ENCODE data around the gene NCBP3. TPM values are rescaled to one million over a fixed set of nuclear protein-coding genes. Genes with fewer than 3 reads are reported as not detected.

Gene NCBP3
- total and polyA plus RNA-seq, 2 of the 8 experiments (the other 6 are each of a cell fraction or from before 2014, with no cell fraction given): 19.6 to 46.1 TPM

DNA sequence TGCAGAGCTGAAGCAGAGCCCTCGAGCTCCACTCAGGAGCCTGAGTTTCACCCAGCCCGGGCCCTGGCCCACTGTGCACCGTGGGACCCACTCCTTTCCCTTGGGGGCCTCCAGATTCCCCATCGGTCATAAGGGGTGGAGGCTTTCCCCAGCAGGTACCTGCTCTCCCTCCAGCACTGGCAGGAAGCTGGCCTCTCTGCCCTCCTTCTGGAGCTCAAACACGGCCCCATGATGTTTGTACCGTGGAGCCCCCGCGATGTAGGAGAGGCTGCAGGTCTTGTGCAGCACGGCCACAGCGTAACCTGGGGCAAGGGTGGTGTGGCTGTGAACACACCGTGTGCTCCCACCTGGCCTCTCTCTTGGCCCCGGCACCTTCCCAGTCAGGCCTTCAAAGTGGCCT lies 92.4 kb downstream of the NCBP3 start:
- Histone ChIP-seq H3K27ac (ENCODE audit: low read depth, low read length) (no peak overlapping the region), H2BK20ac (ENCODE audit: low read length) (no peak overlapping the region), H4K91ac (replicated peaks; ENCODE audit: insufficient read length, low read length) (no peak overlapping the region), H3K18ac (ENCODE audit: extremely low read depth, low read length) (no peak overlapping the region), H2AFZ (ENCODE audit: low read length) (no peak overlapping the region), H3K4me3 (ENCODE audit: extremely low read depth in 1 of 4, insufficient read depth in 2 of 4, low read depth in 3 of 4, low read length in 4 of 4) (no peak overlapping the region), H3K36me3 (ENCODE audit: control insufficient read depth in 2 of 4, insufficient read depth in 4 of 4, low read length in 3 of 4) (no peaks in the 10 kb centered on the region), H3K56ac (replicated peaks; ENCODE audit: insufficient read length, low read depth, low read length) (no peak overlapping the region), H2BK12ac (ENCODE audit: low read depth, low read length) (no peak overlapping the region; the same call in 1 of the 2 replicates), H2AK5ac (ENCODE audit: low read depth, low read length) (no peak overlapping the region), H3K4me1 (replicated peaks in 1 of 4; ENCODE audit: control insufficient read depth in 3 of 4, insufficient read depth in 4 of 4, low read length in 3 of 4) (peaks cover 0 to 5% (median 3%) of the 10 kb centered on the region in 4 experiments; a peak in 4 of 7 replicates), H3K23me2 (ENCODE audit: low read depth, low read length) (peaks cover 4% of the 10 kb centered on the region; the same call in 1 of the 2 replicates), H3K79me1 (ENCODE audit: low read depth, low read length) (no peaks in the 10 kb centered on the region), H4K8ac (ENCODE audit: extremely low read depth, insufficient read depth, low read length) (peak overlapping the region; percentile 64; the same call in 1 of the 2 replicates), H3K4ac (replicated peaks; ENCODE audit: insufficient read length, low read depth, low read length) (no peak overlapping the region), H3K9ac (replicated peaks in 1 of 4; ENCODE audit: extremely low read depth in 1 of 4, low read depth in 3 of 4, low read length in 3 of 4) (no peak overlapping the region), H4K20me1 (replicated peaks in 1 of 2; ENCODE audit: control insufficient read depth in 1 of 2, insufficient read depth in 2 of 2, low read length in 2 of 2) (no peaks in the 10 kb centered on the region), H3K4me2 (ENCODE audit: insufficient read depth in 1 of 2, low read depth in 2 of 2, low read length in 2 of 2) (no peak overlapping the region), H3K9me3 (ENCODE audit: insufficient read depth in 2 of 2, low read depth in 1 of 2, low read length in 1 of 2) (no peaks in the 10 kb centered on the region), H4K5ac (ENCODE audit: insufficient read length, low read depth, low read length) (no peak overlapping the region), H3K79me2 (ENCODE audit: control insufficient read depth in 1 of 2, insufficient read depth in 2 of 2, low read length in 2 of 2) (no peaks in the 10 kb centered on the region), H2BK120ac (replicated peaks; ENCODE audit: low read depth, low read length) (no peak overlapping the region), H3K14ac (ENCODE audit: insufficient read length) (no peak overlapping the region), H2BK15ac (ENCODE audit: low read length) (no peak overlapping the region), H2BK5ac (ENCODE audit: low read depth, low read length) (no peak overlapping the region), H3K23ac (ENCODE audit: insufficient read length) (no peak overlapping the region), H3K27me3 (replicated peaks in 1 of 4; ENCODE audit: control insufficient read depth in 3 of 4, extremely low read depth in 1 of 4, insufficient read depth in 3 of 4, low read length in 3 of 4) (no peaks in the 10 kb centered on the region)
- ChIA-PET CTCF (ENCODE audit: partially characterized antibody) (interaction anchor here (0.7 to 1.9 kb wide), 9 partner anchors 14 to 91 kb away, joined by 3 to 17 read pairs (median 4); partner anchors contain the start of gene NCBP3), POLR2A (ENCODE audit: partially characterized antibody) (interaction anchor here (1.0 kb wide), 1 partner anchor 13 kb away, joined by 3 read pairs; no protein-coding TSS in a partner anchor)
- DNase-seq (ENCODE audit: low read depth in 1 of 2, low spot score in 2 of 2): no peak
- WGBS, 2 experiments (ENCODE audit: extremely low coverage in 1 of 2, insufficient coverage in 1 of 2, insufficient read length in 1 of 2, insufficient replicate concordance in 2 of 2, low coverage in 1 of 2, low lambda C conversion rate in 2 of 2, missing lambda C conversion rate in 1 of 2): 75% methylated on average over 10 of the region's 12 CpGs; no CpG with 5 or more reads in 1 of the 2 experiments
- no peak for FAIRE-seq
- no peak for TF ChIP-seq ZNF274 (IDR thresholded peaks at IDR 0.05; ENCODE audit: borderline replicate concordance, extremely low read depth, low read length)
- TF ChIP-seq SAP30 (IDR thresholded peaks at IDR 0.05; ENCODE audit: insufficient read depth, insufficient replicate concordance, low read length): no peak
- TF ChIP-seq HDAC2 (IDR thresholded peaks at IDR 0.05; ENCODE audit: borderline replicate concordance in 1 of 2, low read depth in 2 of 2, low read length in 2 of 2): no peak
- no peak for TF ChIP-seq RAD21 (IDR thresholded peaks at IDR 0.05 in 1 of 2, conservative IDR thresholded peaks at IDR 0.05 in 1 of 2; ENCODE audit: low read depth in 2 of 2, low read length in 2 of 2)
- no peak for TF ChIP-seq CEBPB (IDR thresholded peaks at IDR 0.05; ENCODE audit: low read depth, low read length)
- no peak for TF ChIP-seq SP2 (IDR thresholded peaks at IDR 0.05; ENCODE audit: low read length)
- no peak for TF ChIP-seq NRF1 (IDR thresholded peaks at IDR 0.05; ENCODE audit: low read depth, low read length)
- no peak for TF ChIP-seq KDM5A (IDR thresholded peaks at IDR 0.05; ENCODE audit: low read length)
- TF ChIP-seq POLR2A (IDR thresholded peaks at IDR 0.05; ENCODE audit: control extremely low read depth in 1 of 2, low read depth in 2 of 2, low read length in 2 of 2): no peak
- no peak for TF ChIP-seq EGR1 (IDR thresholded peaks at IDR 0.05; ENCODE audit: borderline replicate concordance, low read depth, low read length)
- no peak for TF ChIP-seq SRF (IDR thresholded peaks at IDR 0.05; ENCODE audit: low read depth, low read length)
- TF ChIP-seq, protein P1, sequence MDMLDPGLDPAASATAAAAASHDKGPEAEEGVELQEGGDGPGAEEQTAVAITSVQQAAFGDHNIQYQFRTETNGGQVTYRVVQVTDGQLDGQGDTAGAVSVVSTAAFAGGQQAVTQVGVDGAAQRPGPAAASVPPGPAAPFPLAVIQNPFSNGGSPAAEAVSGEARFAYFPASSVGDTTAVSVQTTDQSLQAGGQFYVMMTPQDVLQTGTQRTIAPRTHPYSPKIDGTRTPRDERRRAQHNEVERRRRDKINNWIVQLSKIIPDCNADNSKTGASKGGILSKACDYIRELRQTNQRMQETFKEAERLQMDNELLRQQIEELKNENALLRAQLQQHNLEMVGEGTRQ (IDR thresholded peaks at IDR 0.05; ENCODE audit: low read length): no peak
